ENCODE measurements around the gene TMEM79.

TMEM79 gene

DNA sequence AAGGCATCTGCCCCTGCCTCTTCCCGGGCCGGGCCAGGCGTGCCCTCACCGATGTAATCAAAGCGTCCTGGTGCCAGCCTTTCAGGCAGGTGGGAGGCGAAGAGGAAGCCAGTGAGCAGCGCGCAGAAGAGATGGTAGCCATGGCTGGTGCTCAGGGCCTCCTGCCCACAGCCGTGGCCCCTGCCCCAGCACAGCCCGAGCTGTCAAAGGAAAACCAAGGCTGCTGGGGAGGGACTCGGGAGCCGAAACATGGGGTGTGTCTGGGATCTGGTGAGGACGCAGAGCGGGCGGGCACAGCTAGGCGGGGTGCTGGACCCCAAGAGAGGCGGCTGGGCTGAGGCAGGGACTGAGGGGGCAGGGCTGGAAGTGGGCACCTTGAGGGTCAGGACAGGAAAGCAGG is 39.4 kb upstream of the TMEM79 start:
- no peak overlapping the region for H3K4me3 ChIP-seq (ENCODE audit: low read depth, low read length)
- TF ChIP-seq, protein P1, sequence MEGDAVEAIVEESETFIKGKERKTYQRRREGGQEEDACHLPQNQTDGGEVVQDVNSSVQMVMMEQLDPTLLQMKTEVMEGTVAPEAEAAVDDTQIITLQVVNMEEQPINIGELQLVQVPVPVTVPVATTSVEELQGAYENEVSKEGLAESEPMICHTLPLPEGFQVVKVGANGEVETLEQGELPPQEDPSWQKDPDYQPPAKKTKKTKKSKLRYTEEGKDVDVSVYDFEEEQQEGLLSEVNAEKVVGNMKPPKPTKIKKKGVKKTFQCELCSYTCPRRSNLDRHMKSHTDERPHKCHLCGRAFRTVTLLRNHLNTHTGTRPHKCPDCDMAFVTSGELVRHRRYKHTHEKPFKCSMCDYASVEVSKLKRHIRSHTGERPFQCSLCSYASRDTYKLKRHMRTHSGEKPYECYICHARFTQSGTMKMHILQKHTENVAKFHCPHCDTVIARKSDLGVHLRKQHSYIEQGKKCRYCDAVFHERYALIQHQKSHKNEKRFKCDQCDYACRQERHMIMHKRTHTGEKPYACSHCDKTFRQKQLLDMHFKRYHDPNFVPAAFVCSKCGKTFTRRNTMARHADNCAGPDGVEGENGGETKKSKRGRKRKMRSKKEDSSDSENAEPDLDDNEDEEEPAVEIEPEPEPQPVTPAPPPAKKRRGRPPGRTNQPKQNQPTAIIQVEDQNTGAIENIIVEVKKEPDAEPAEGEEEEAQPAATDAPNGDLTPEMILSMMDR (IDR thresholded peaks at IDR 0.05; ENCODE audit: borderline replicate concordance, insufficient read depth, low read depth, low read length): no peak

- TF ChIP-seq, protein P1 (IDR thresholded peaks at IDR 0.05; ENCODE audit: borderline replicate concordance, insufficient read depth, low read depth, low read length): no peak
- peak overlapping the region; percentile 49 for H3K4me3 ChIP-seq (ENCODE audit: low read depth, low read length)
Observed at GRCh38 chr1:156245451-156246232, 38.5 kb upstream of the TMEM79 start.

GRCh38 chr1:156246241-156246780 is 37.8 kb upstream of the TMEM79 start:
- no peak overlapping the region for H3K4me3 ChIP-seq (ENCODE audit: low read depth, low read length)
- TF ChIP-seq, protein P1 (IDR thresholded peaks at IDR 0.05; ENCODE audit: borderline replicate concordance, insufficient read depth, low read depth, low read length): no peak

DNA sequence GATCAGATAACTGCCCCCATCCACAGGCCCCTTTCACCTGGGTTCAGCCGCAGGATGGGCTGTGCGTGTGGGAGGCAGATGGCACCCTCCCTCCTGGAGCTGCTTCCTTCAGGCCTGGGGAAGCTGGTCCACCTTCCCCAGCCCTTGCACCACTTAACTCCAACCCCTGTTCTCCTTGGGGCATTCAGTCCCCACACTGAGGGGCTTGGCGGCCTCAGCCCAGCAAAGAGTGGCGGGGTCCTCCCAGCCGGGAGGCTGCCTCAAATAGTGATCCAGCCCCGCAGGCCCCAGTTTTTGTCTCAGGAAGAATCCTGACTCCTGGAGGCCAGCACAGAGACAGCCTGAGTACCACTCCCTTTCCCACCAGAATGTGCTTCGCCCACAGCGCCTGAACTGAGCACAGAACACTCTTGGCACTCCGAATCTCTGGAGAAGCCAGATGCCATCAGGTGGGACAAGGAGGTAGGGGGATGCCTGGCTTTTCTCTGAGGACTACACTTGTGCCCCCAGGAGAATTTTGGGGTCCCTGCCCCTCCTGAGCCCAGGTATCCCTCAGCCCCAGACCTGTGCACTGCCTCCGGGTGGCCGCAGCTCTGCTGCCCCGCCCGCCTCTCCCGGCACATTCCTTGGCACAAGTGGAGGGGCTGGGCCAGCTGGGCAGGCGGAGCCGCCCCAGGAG is 37.2 kb upstream of the TMEM79 start:
- TF ChIP-seq, protein P1 (IDR thresholded peaks at IDR 0.05; ENCODE audit: borderline replicate concordance, insufficient read depth, low read depth, low read length): no peak

GRCh38 chr1:156247460-156248322 is 36.4 kb upstream of the TMEM79 start, which contains the start of gene PAQR6:
PAQR6 (minus strand) TSS chr1:156248056; CDS start chr1:156246731, 1,325 bp downstream.
- TF ChIP-seq, protein P1 (IDR thresholded peaks at IDR 0.05; ENCODE audit: borderline replicate concordance, insufficient read depth, low read depth, low read length): no peak
- H3K4me3 ChIP-seq (ENCODE audit: low read depth, low read length): no peak within 1 kb of the TSS

More for the DNA sequence above, 37.2 kb upstream of the TMEM79 start:
- no peak overlapping the region for H3K4me3 ChIP-seq (ENCODE audit: low read depth, low read length)

DNA sequence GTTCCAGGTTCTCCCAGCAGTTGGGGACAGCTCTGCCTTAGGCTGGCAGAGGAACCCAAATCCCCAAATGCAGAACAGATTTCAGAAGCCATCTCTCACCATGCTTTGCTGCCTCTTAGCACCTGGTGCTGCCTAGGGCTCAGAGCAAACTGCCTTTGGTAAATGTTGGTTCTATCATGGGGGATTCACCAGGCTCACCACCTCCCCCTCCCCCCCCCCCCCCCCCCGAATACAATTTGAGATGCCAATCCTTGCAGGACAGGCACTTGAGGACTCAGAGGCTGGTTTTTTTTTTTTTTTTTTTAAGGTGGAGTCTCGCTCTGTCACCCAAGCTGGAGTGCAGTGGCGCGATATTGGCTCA is 35.8 kb upstream of the TMEM79 start:
- TF ChIP-seq, protein P1 (IDR thresholded peaks at IDR 0.05; ENCODE audit: borderline replicate concordance, insufficient read depth, low read depth, low read length): no peak
- H3K4me3 ChIP-seq (ENCODE audit: low read depth, low read length): no peak overlapping the region
